Fibroblast of the conjunctiva (primary cell): ENCODE data around the gene C1QA.

Experiments
- DNase-seq: peaks from one replicate; pipeline ENCODE4 v3.0.0-alpha.2; 2010; ENCODE audit warnings: low read depth

The C1QA gene

DNA sequence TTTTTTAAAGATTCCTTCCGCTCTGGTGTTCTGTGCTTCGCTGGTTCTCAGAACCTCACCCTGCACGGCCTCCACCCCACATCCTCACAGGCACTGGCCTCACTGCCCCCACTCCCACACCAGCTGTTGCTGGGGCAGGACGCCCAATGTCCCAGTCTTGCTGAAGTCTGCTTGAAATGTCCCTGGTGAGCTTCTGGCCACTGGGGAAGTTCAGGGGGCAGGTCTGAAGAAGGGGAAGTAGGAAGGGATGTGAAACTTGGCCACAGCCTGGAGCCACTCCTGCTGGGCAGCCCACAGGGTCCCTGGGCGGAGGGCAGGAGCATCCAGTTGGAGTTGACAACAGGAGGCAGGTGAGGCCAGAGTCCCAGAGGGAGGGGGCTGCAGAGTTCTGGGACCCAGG lies at the start of gene C1QA:
Gene C1QA, plus strand, starts transcription at position 276 of the 400 bp plus-strand sequence. CDS start 989 bp downstream, outside the sequence.
- DNase-seq, result no peak

DNA sequence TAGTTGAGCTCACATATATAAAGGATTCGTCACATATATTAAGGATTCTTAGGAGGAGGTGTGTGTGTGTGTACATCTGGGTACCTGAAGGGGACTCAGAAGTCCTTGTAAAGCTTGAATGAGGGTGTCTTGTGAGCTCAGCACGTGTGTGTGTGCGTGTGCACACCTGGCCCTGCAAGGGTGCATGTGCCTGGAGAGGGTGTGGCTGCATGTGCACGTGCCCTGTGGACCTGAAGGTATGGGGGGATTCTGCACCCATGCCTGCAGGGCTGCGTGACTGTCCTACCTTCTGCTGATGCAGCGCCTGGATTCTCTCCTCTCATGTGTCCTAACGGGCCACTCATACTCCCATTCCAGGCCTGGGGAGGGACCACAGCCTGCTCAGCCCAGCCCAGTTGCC lies 49.2 kb upstream of the C1QA start:
- DNase-seq, result no peak

DNA sequence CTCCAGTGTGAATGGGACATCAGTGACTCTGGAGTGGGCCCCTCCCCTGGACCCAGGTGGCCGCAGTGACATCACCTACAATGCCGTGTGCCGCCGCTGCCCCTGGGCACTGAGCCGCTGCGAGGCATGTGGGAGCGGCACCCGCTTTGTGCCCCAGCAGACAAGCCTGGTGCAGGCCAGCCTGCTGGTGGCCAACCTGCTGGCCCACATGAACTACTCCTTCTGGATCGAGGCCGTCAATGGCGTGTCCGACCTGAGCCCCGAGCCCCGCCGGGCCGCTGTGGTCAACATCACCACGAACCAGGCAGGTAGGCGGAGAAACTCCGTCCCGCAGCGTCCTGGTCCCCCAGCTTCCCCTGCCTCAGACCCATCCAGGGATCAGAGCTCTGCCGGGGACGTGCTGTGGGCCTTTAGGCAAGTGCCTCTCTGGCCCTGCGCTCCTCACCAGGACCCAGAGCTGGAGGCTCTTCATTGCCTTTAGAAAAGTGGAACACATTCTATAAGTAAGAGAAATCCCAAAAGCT lies 47.5 kb upstream of the C1QA start:
- DNase-seq, result no peak

DNA sequence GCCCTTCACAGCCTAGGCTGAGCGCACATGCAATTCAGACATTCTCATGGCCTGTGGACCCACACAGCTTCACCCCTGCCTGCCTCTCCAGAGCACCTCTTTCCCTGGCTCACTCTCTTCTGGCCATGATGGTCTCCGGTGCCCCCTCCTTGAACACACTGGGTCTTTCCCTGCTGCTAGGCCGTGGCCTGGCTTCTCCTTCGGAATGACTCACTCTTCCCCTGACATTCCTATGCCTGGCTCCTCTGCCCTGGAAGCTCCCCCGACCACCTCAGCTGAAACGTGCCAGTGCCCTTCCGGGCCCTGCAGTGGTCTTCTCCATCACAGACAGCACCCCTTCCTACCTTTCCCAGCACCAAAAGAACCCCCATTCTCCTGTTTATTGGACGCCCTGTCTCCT lies 44.9 kb upstream of the C1QA start:
- no peak for DNase-seq

GRCh38 chr1:22592051-22592450 lies 44.4 kb upstream of the C1QA start:
- no peak for DNase-seq

- DNase-seq, result no peak
These were observed 43.3 kb upstream of the C1QA start for GRCh38 chr1:22592919-22593790.

- no peak for DNase-seq
These were observed 42.0 kb upstream of the C1QA start for GRCh38 chr1:22594396-22594795.

- DNase-seq, result no peak
These were observed 41.3 kb upstream of the C1QA start for GRCh38 chr1:22595108-22595507.

DNA sequence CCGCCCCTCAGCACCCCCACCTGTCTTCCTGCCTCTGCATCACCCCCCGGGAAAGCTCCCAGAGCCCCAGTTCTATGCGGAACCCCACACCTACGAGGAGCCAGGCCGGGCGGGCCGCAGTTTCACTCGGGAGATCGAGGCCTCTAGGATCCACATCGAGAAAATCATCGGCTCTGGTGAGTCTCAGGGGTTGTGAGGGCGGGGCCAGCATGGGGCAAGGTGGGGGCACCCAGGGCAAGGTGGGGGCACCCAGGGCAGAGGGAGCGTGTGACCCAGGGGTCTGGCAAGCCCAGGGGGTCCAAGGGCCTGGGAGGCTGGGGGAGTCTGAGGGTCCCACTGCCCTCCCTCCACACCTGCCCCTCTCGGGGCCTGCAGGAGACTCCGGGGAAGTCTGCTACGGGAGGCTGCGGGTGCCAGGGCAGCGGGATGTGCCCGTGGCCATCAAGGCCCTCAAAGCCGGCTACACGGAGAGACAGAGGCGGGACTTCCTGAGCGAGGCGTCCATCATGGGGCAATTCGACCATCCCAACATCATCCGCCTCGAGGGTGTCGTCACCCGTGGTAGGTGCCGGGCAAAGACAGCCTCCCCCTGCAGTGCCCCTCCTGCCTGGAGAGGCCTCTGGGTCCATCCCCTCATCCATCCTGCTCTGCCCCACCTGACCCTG lies 39.0 kb upstream of the C1QA start:
- no peak for DNase-seq

DNA sequence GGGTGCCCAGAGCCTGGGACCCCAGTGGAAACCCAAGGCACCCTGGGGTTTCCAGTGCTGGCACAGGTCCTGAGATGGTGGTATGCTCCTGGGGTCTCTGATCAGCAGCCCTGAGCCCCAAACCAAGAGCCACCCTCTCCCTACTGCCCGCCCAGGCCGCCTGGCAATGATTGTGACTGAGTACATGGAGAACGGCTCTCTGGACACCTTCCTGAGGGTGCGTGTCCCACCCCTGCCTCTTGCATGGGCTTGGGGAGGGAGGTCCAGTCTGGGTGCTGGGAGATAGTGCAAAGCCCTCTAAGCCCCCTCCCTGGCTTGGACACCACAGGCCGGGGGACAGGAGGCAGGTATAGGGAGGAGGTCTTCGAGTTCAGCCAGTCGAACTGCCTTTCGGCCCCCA lies 38.4 kb upstream of the C1QA start:
- DNase-seq, result no peak

GRCh38 chr1:22598736-22599135 lies 37.7 kb upstream of the C1QA start:
- no peak for DNase-seq

DNA sequence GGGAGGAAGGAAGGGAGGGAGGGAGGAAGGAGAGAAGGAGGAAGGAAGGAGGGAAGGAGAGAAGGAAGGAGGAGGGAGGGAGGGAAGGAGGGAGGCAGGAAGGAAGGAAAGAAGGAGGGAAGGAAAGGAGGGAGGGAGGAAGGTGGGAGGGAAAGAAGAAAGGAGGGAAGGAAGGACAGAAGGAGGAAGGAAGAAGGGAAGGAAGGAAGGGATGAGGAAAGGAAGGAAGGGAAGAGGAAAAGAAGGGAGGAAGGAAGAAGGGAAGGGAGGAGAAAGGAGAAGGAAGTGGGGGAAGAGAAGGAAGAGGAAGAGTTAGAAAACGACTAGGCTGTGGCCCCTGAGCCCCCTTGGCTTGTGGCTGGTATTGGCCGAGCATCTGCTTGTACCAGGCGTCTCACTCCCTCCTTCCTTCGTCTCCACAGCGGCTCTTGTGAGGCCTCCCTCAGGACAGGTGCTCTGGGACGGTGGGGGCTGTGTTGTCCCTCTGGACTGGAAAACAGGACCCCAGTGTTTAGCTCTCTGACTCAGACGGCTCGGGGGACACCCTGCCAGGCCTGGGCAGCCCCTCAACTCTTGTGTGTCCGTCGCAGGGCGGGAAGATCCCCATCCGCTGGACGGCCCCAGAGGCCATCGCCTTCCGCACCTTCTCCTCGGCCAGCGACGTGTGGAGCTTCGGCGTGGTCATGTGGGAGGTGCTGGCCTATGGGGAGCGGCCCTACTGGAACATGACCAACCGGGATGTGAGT lies 36.2 kb upstream of the C1QA start:
- no peak for DNase-seq

DNA sequence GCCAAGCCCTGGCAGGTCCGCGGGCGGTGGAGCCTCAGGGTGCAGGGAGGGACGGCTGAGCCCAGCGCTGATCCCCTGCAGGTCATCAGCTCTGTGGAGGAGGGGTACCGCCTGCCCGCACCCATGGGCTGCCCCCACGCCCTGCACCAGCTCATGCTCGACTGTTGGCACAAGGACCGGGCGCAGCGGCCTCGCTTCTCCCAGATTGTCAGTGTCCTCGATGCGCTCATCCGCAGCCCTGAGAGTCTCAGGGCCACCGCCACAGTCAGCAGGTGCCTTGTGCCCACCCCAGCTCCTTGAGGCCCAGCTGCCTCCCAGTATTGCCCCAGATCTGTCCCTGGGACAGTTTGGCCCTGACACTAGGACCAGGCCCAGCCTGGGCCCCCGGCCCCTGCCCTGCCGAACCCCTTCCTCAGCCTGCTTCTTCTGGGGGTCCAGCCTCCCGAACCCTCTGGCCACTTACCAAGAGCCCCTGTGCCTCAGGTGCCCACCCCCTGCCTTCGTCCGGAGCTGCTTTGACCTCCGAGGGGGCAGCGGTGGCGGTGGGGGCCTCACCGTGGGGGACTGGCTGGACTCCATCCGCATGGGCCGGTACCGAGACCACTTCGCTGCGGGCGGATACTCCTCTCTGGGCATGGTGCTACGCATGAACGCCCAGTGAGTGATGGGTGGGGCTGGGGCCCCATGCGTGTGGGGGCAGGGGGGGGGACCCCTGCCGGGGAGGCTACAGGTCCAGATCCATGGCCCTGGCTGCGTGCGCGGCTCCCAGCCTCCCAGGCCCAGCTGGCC lies 35.4 kb upstream of the C1QA start:
- DNase-seq, result no peak

DNA sequence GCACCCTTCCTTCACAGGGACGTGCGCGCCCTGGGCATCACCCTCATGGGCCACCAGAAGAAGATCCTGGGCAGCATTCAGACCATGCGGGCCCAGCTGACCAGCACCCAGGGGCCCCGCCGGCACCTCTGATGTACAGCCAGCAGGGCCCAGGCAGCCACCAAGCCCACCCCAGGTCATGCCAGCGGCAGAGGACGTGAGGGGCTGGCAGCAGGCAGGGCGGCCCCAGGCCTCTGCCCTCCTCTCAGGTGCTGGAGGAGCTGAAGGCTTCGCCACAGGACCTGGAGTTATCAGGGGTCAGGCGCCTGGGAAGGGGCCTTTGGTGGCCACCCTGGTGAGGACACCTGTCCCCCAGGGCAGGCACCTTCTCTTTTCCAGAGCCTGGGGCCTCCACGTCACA lies 34.8 kb upstream of the C1QA start:
- no peak for DNase-seq

- no peak for DNase-seq
These were observed 34.2 kb upstream of the C1QA start for GRCh38 chr1:22602060-22602740.

DNA sequence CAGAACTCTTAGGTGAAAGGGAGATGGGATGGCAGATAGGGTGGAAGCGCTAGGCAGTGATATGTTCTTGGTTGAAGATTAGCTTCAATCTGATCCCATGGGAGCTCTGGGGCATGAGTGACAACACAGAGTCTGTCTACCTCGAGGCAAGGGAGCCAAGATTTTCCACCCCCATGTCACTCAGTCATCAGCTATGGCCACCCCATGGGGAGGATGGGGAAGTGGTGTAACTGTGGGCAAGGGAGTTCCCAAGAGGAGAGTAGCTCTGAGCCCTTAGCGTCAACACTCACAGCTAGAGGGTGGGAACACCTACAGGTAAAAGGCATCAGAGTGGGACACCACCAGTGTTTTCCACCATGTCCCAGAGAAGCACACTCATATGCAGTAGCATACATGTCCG lies 30.3 kb upstream of the C1QA start:
- no peak for DNase-seq

GRCh38 chr1:22607154-22607553 lies 29.3 kb upstream of the C1QA start:
- no peak for DNase-seq

GRCh38 chr1:22608361-22608760 lies 28.1 kb upstream of the C1QA start:
- DNase-seq, result no peak

DNA sequence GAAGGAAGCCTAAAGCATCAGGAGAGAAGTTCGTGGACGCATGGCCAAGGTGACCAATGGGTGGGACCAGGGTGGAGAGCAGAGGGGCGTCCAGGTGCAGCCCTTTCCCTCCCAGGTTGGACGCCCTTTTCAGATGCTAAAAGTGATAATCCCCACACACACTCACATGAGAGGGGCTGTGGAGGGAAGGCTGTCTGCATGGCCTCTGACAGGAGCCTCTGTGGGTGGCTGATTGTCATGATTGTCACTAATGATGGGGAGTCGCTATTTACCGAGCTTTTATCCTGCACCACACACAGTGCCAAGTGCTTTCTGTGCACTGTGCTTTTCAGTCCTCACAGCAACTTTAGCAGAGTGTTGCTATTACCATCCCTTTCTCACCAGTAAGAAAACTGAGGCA lies 27.1 kb upstream of the C1QA start:
- DNase-seq, result no peak

DNA sequence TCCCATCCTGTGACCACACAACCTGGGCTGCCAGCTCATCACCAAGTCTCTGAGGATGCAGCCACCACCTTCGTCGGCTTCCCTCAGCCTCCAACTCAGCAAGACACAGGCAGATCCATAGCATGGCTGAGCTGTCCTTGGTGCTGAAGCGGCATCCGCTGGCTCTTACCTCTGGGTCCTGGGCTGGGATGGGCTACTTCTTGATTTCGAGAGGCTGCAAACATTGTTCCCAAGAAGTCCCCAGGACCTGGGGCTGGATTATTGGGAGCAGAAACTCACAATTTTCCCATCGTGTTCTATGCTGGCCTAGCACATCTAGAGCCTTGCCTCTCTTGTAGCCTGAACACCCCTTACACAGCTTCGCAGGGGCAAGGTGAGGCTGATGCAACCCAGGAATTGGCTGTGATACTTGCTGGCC lies 24.9 kb upstream of the C1QA start:
- peak; percentile 9 for DNase-seq
